Left ventricle myocardium inferior (tissue), 1 donor: ENCODE data around the gene TAS2R50. TPM values are rescaled to one million over a fixed set of nuclear protein-coding genes. Genes with fewer than 3 reads are reported as not detected.
A peak's percentile ranks its signal among the peaks of the same experiment; 100 is the strongest.

Experiments
- DNase-seq: peaks from one replicate; pipeline ENCODE4 v3.0.0-alpha.2; 2020
- H3K27ac ChIP-seq: fragments of 200-600 bp; replicated peaks from 2 replicates; pipeline ENCODE4 v1.8.0; 2021
- H3K27me3 ChIP-seq: fragments of 200-600 bp; 2 replicates; pipeline ENCODE4 v1.8.0; 2021; ENCODE audit warnings: low read depth
- H3K36me3 ChIP-seq: fragments of 200-600 bp; 2 replicates; pipeline ENCODE4 v1.8.0; 2021
- H3K4me1 ChIP-seq: fragments of 200-600 bp; 2 replicates; pipeline ENCODE4 v1.8.0; 2021
- H3K4me3 ChIP-seq: fragments of 200-600 bp; 2 replicates; pipeline ENCODE4 v1.8.0; 2021; ENCODE audit warnings: mild to moderate bottlenecking, moderate library complexity
- H3K9me3 ChIP-seq: fragments of 200-600 bp; replicated peaks from 2 replicates; pipeline ENCODE4 v1.8.0; 2021
- CTCF ChIP-seq: fragments of 200-600 bp; IDR thresholded peaks from 2 replicates; pipeline ENCODE4 v1.8.0; 2021; ENCODE audit warnings: antibody characterized with exemption, mild to moderate bottlenecking, borderline replicate concordance
- intact Hi-C: fragments of 100-400 bp; cut with micrococcal nuclease; formaldehyde crosslinking; loops from one replicate; pipeline ENCODE4 v1.11.0; 2022
- total RNA-seq: library from RNA; stranded (reverse); fragmentation: NEBNext Ultra II Directional; extraction: Animal tissue kit (Norgen Biotek cat#: 25700); gene quantifications from one replicate; pipeline ENCODE4 v1.2.1, GENCODE V29; 2021
- donor health status: DM: no; HTN: yes; CAD: no; lungs with severe emphysema.

The TAS2R50 gene
- total RNA-seq, 1 donor from 2014 or later, result 0.47 TPM

- Histone ChIP-seq H3K36me3 (no peaks in the 10 kb centered on the region), H3K27ac (no peak overlapping the region), H3K4me1 (peaks cover 7% of the 10 kb centered on the region), H3K4me3 (no peak overlapping the region), H3K27me3 (no peaks in the 10 kb centered on the region), H3K9me3 (peaks cover 28% of the 10 kb centered on the region)
- no peak for DNase-seq
- intact Hi-C loops, result no loop called here
- no peak for TF ChIP-seq CTCF
Observed at GRCh38 chr12:10956085-10956484, 30.6 kb downstream of the TAS2R50 start.

- Histone ChIP-seq H3K4me3 (no peak overlapping the region), H3K27me3 (no peaks in the 10 kb centered on the region), H3K36me3 (peaks cover 3% of the 10 kb centered on the region), H3K27ac (no peak overlapping the region), H3K4me1 (peaks cover 7% of the 10 kb centered on the region), H3K9me3 (peaks cover 28% of the 10 kb centered on the region)
- intact Hi-C loops, result no loop called here
- peak; percentile 22 for DNase-seq
- no peak for TF ChIP-seq CTCF
Observed at GRCh38 chr12:10952645-10953044, 34.1 kb downstream of the TAS2R50 start.

GRCh38 chr12:10943167-10943566 is 43.5 kb downstream of the TAS2R50 start:
- Histone ChIP-seq H3K36me3 (no peaks in the 10 kb centered on the region), H3K4me3 (no peak overlapping the region), H3K27me3 (no peaks in the 10 kb centered on the region), H3K4me1 (no peaks in the 10 kb centered on the region), H3K27ac (no peak overlapping the region), H3K9me3 (peaks cover 5% of the 10 kb centered on the region)
- intact Hi-C loops, result no loop called here
- no peak for DNase-seq
- TF ChIP-seq CTCF, result no peak

GRCh38 chr12:10941916-10942607 is 44.6 kb downstream of the TAS2R50 start:
- DNase-seq, result no peak
- no peak for TF ChIP-seq CTCF
- no peaks in the 10 kb centered on the region for H3K36me3 ChIP-seq
- H3K27ac ChIP-seq, result no peak overlapping the region
- H3K4me1 ChIP-seq, result no peaks in the 10 kb centered on the region
- no peaks in the 10 kb centered on the region for H3K27me3 ChIP-seq
- intact Hi-C loops, result no loop called here
- H3K9me3 ChIP-seq, result peaks cover 5% of the 10 kb centered on the region
- no peak overlapping the region for H3K4me3 ChIP-seq

- intact Hi-C loops, result no loop called here
- no peaks in the 10 kb centered on the region for H3K36me3 ChIP-seq
- peaks cover 5% of the 10 kb centered on the region for H3K9me3 ChIP-seq
- no peaks in the 10 kb centered on the region for H3K27me3 ChIP-seq
- no peak for TF ChIP-seq CTCF
- DNase-seq, result no peak
- no peak overlapping the region for H3K4me3 ChIP-seq
- no peaks in the 10 kb centered on the region for H3K4me1 ChIP-seq
- no peak overlapping the region for H3K27ac ChIP-seq
Observed at GRCh38 chr12:10941369-10941768, 45.3 kb downstream of the TAS2R50 start.

GRCh38 chr12:10940389-10940788 is 46.3 kb downstream of the TAS2R50 start:
- Histone ChIP-seq H3K4me1 (no peaks in the 10 kb centered on the region), H3K36me3 (no peaks in the 10 kb centered on the region), H3K9me3 (peaks cover 5% of the 10 kb centered on the region), H3K27me3 (no peaks in the 10 kb centered on the region), H3K27ac (no peak overlapping the region), H3K4me3 (no peak overlapping the region)
- intact Hi-C loops, result no loop called here
- no peak for DNase-seq
- TF ChIP-seq CTCF, result no peak
